ENCODE data around the gene S1PR5.

- TF ChIP-seq TEAD4 (IDR thresholded peaks at IDR 0.05; ENCODE audit: low read depth, low read length) = no peak
- no peak for TF ChIP-seq RAD21 (IDR thresholded peaks at IDR 0.05 in 1 of 2, conservative IDR thresholded peaks at IDR 0.05 in 1 of 2; ENCODE audit: low read depth in 2 of 2, low read length in 2 of 2)
- TF ChIP-seq SUZ12 (IDR thresholded peaks at IDR 0.05; ENCODE audit: low read length) = no peak
Observed at GRCh38 chr19:10549733-10550132, 32.5 kb upstream of the S1PR5 start.

Data from H1 (cell line).